SHP77 (cell line): Measurements from ENCODE around the gene LRP5.
A peak's percentile ranks its signal among the peaks of the same experiment; 100 is the strongest.

ENCODE experiments used
- DNase-seq, 2 experiments: peaks; one replicate each; lab custom pipeline; 2025; lab: John Stamatoyannopoulos, UW

The LRP5 gene

DNA sequence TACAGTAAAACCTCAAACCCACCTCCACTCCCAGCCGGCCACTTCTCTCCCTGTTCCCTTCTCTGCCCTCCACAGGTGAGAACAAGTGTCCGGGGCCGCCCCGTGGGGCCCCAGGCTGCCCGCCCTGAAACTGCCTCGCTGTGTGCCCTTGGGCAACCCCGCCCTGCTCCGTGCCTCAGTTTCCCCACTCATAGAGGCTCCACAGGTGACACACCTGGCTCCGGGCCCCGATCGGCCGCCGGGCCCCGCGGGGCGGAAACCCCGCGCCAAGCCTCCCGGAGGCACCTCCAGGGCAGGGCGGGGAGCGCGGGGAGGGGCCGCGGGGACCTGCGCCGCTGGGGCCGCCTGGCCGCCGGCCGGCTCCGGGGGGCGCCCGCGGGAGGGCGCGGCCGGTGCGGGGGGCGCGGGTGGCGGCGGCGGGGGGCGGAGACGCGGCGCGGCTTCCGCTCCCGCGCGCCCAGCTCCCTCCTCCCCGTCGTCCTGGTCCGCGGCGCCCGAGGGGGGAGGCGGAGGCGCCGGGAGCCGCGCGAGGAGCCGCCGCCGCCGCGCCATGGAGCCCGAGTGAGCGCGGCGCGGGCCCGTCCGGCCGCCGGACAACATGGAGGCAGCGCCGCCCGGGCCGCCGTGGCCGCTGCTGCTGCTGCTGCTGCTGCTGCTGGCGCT is at the start of gene LRP5:
Gene LRP5 (plus strand): TSS at position 475 of the 663 bp plus-strand sequence. CDS start 124 bp downstream, at position 599.
- DNase-seq: peak in 1 of 2 experiments; percentile 40

DNA sequence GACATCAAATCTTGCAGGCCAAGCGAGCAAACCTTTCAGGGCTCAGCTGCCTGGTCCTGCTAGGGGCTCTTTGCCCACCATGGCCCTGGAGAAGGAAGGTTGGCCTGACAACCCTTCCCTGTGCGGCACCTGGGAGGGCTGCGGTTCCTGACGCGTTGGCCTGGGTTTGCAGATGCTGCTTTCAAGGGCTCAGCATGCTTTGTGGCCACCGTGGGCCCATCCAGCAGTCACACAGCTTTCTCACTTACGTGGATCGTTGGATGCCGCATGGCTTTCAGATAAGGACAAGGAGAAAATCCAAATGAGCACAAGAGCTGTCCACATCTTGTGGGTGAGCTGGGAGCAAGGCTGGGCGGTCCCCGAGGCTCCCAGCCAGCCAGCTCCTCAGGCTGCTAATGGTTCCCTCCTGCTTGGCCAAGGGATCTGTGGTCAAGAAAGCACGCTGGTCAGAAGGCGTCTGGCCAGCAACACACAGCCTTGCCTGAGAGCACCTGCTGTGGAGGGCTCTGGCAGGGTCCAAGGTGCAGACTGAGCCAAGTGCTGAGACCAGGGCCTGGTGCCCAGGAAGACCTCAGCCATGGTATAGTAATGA is 48.9 kb upstream of the LRP5 start:
- DNase-seq: no peak

DNA sequence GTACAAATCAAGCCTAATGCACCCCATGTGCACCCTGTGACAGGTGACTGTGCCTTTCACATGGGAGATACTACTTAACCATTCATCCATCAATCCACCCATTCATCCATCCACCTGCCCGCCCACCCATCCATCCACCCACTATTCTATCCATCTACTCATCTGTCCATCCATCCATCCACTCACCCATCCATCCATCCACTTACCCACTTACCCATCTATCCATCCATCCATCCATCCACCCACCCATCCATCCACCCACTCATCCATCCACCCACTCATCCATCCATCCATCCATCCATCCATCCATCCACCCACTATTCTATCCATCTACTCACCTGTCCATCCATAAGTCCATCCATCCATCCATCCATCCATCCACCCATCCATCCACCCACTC is 48.1 kb upstream of the LRP5 start:
- no peak for DNase-seq

DNA sequence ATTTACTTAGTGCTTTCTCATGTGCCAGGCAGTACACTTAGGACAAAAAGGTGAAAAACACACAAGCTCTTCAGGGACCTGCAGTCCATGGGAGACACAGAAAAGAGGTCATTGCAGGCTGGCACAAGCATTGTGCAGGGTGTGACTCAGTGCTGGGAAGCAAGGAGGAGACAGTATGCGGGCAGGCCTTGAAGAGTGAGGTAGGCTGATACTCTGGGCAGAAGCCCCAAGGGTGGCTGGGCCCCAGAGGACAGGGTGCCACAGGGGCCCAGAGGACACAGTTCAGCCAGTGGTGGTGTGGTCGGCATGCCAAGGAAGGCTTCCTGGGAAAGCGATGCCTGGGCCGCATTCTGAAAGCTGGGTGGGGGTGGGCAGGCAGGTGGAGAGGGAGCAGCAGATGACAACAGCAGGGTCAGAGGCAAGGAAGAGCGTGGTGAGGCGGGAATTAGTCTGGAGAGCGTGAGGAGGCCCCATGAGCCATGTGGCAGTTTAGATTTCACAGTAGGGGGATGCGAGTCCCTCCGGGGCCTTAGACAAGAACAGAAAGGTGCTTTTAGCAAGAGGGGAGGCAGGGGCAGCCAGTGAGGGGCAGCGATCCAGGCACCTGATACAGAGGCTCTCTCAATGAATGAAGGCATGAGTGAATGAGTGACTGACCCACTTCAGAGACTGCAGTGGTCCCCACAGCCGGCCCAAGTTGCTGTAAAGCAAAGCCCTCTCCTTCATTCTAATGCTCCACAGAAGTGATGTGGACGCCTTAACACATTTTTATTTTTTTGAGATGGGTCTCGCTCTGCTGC is 47.5 kb upstream of the LRP5 start:
- DNase-seq: no peak

DNA sequence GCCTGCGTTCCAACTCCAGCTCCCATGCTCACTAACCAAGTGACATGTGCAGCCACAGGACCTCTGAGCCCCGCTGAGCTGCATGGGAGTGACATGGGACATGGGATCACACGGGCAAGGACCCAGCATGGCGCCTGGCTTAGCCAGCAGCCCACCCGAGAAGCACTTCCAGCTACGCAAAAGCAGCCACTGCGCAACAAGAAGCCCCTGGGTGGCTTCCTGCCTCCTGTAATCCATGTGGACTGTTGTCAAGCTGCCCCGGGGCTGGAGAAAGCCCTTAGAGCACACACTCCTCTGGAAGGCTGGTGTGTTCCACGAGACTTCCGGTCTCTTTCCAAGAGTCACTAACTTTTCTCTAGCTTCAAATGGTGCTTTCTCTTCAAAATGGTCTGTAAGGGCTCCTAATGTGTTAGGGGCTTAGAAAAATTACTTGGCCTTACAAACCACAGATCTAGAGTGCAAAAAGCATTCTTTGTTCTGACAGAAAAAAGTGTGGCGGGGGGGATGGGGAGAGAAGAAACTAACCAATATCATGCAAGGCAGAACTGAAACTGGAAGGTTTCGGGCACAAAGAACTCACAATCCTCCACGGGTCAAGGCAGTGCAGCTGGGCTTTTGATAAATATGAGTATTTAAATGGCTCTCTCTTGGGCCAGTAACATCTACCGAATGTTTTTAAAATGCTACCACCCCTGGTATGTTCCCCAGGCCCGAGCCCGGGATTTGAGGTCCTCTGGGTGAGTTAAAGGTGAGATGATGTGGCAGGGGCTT is 46.1 kb upstream of the LRP5 start:
- no peak for DNase-seq

DNA sequence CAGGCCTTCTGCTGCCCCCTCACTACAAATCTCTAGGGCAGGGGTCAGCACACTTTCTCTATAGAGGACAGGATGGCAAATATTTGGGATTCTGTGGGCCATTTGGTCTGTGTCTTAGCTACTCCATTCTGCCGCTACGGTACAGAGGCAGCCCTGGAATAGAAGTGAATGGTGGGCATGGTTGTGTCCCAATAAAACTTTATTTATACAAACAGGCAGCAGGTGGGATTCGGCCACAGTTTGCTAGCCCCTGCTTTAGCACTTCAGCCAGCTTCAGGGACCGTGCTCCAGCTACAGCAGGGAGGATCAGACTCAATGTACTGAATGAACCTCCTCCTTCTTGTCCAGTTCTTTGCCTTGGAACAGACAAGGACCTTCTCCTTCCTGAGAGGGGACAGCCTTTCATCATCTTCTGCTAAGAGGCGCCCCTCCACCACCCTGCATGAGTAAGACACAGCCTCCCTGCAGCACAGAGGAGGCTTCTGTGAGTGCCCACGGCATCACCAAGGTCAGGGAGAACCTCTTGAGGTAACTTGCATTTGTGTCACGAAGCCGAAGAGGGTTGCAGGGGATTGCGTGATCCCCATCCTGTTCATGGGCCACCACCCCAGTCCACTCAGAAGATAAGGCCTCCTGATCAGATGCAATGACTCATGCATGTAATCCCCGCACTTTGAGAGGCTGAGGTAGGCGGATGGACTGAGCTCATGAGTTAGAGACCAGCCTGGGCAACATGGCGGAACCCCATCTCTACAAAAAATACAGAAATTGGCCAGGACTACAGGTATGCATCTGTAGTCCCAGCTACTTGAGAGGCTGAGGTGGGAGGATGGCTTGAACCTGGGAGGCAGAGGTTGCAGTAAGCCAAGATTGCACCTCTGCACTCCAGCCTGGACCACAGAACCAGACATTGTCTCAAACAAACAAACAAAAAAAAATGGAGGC is 45.2 kb upstream of the LRP5 start:
- DNase-seq: no peak

DNA sequence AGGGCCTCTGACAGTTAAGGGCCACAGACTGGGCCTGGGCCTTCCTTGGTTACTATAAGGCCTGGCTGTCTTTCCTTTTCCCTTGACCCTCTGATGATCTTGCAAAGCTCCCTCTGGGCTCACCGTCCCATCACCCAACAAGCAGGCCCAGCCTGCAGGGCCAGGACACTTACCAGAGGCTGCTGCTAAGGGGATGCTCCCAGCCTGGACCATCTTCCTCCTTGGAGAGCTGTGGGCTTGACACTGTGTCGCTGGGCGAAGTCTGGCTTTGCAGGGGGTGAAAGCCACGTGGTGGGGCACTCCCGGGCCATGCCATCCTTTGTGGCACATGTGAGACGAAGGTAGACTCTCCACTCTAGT is 44.5 kb upstream of the LRP5 start:
- DNase-seq: no peak

DNA sequence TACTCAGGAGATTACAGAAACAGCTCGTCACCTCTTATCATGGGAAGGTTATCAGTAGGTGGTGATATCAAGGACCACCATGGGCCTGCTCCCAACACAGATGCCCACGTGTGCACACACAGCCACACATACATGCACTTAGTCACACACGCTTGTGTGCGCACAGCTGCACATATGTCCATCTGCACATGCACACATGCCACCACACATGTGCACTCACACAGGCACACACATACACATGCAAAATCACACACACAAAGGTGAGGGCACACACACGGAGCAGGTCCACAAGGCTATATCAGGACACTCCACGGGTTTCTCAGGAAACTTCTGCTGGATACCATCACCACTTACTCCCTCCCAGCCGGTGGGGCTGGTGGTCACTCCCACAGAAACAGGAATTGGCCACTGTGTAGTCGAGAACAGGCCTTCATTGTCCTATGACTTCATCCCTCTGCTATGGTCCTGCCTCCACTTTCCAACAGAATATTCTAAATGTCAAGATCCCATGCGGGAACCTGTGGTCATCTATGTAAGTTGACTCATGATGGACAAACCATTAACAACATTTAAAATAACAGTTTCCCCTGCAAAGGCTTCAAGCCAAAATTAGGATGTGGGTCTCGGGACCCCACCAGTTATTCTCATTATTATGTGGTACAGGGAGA is 42.8 kb upstream of the LRP5 start:
- DNase-seq: no peak

DNA sequence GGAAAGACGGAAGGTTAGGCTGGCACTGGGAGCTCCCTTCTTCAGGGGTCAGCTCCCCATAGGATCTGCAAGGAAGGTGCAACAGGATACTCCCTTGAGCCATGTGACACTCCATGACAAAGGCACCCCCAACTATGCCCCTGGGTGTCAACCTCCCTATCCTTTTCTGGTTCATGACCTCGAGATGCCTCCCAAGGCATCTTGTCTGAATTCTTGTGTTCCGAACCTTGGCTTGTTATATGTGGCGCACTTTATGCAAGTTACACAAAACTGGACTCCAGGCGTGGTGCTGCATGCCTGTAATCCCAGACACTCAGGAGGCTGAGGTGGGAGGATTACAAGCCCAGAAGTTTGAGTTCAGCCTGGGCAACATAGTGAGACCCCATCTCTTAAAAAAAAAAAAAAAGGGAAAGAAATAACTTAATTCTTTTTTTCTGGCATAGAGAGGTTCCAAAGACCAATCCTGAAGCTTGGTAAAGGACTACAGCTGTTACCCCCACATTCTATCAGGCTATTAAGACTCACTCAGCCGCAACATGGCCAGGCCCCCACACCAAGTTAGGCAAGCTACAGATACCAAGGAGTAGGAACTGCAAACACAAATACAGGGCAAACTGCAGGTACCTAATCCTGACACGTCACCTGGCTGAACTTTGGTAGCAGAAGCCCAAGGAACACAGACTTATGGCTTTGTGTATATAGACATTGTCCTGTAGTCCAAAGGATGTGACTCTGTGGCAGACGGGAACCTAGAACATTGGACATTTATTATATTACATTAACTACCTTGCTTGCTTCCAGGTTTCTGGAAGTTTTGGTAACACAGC is 42.0 kb upstream of the LRP5 start:
- DNase-seq: no peak

DNA sequence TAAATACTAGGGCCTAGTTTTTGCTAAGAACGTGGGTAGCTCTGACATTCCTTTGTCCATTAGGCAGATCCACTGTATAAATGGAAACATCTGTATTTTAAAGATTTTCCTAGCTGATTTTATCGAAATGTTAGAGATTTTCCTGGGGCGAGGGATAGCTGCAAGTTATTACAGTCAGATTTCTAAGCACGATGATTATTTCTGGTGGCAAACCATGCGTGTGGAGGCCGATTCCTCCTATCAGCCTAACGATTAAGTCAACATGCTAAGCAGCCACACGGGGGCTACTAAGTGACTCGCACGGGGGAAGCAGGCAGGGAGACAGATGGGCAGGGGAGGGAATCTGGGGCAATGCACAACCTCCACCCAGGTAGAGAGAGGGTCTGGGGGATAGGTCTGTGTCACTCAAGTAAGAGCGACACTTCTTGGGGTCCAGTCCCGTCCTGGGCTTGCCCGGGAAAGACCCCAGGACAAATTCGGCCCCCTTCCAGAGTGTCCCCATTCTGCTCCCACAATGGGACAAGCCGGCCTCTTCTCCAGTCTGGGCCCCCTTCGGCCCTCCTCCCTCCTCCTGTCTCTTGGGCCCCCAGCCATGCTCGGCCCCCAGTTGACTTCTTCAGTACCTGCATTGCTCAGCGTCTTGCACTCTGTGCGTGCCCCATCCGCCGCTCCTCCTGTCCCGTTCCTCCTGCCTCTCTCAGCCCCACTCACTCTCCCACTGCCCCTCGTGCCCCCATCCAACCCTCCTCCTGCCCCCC is 41.2 kb upstream of the LRP5 start:
- DNase-seq: peak; percentile 85 to 93

DNA sequence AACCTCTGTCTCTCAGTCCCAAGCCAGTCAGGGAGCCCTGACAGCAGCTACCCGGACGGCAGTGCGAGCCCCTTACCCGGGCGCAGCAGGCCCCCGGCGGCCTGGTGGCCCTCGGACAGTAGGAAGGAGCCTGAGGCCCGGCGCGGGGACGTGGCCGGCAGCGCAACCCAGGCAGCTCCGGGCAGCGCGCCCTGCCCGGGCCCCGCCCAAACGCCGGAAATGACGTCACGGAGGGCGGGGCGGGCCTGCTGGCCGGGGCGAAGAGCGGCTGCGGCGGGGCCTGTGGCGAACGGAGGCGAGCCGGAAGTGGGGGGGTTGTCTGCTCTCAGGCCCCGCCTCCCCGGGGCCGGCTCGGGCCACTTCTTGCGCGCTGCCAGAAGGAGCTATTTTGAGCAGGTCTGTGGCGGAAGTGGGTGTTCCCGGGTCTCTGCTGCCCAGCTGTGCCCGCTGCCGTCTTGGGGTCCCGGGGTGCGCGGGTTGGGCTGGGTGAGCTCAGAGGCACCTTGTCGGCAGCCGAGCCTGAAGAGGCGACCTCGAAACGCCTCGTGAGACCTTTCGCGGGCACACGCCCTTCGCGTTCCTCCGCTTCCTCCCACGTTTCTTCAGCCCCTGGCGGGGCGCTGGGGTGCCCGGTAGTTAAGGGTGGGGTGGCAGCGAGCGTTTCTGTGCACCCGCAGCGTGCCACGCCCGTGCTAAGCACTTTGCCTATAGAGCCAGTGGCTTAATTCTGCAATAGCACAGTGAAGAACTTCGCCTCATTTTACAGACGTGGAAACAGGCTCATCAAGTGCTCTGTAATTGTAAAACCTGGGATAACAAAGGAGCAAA is 40.4 kb upstream of the LRP5 start, which contains the start of gene C11orf24:
Gene C11orf24 (minus strand): TSS at position 193 of the 828 bp plus-strand sequence. CDS start 8,206 bp downstream, outside the sequence.
- peak; percentile 92 to 96 for DNase-seq

DNA sequence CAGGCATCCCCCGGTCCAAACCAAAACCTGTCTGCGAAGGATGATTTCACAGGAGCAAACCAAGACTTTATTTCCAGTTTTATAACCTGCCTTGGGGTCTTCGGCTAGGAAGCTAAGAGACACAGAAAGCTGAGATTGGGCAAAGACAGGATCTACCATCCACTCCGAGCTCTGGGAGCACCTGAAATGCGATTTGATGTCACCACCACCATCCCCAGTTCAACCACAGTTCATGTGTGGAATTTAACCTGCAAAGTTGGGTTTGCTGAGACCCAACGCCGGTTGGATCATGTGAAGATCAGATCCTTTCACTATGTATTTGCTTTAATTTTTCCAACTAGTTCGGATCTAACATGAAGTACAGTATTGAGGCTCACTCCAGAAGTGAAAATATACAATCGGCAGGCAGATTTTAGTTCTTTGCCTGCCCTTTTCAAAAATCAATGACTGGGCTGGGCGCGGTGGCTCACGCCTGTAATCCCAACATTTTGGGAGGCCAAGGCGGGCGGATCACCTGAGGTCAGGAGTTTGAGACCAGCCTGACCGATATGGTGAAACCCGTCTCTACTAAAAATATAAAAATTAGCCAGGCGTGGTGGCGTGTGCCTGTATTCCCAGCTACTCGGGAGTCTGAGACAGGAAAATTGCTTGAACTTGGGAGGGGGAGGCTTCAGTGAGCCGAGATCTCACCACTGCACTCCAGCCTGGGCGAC is 39.2 kb upstream of the LRP5 start:
- DNase-seq: no peak

DNA sequence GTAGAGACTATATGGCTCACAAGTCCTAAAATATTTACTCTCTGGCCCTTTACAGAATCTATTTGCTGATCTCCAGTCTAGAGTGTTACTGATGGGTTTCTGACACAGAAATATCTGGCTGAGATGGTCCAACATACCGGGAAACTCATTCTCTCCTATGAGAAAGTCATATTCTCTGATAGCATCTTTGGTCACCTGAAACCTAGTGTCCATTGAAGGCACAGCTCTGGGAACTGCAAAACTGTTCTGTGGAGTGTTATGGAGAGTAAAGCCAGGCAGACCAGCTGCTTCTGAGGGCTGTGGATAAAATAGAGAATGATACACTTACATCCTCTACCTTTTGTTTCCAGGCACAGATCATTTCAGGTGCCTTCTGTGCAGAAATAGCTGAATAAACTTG is 38.1 kb upstream of the LRP5 start:
- DNase-seq: no peak

DNA sequence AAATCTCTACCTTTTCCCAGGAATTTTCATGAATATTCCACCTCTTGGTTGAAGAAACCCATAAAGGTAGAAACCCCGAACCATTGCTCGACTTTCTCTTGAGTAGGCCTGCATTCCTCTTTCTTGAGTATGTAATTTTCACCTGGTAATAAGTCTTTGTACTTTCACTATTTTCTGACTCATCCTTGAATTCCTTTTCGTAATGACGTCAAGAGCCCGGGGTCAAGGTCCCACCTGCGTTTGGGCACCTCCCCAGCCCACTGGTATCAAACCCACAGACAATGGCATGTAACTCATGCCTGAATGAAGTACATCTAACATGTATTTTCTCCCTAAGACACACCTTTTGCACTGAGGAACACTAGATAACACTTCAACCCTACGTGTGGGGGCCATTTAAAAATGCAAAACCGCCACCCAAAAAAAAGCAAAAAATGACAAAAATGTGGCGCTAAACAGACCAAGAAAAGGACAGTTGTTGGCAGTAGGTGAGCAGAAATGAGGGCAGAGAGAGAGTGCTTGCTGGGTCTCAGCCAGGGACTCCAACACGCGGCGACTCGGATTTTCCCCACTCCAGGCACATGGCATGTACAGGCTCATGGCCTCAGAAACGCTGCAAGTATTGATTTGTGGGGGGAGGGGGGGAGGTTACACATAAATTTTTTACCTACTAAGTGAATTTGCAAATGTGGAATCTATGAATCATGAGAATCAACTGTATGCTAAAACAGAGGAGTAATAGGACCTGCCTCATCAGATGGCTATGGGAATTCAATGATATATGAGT is 36.5 kb upstream of the LRP5 start:
- DNase-seq: no peak

DNA sequence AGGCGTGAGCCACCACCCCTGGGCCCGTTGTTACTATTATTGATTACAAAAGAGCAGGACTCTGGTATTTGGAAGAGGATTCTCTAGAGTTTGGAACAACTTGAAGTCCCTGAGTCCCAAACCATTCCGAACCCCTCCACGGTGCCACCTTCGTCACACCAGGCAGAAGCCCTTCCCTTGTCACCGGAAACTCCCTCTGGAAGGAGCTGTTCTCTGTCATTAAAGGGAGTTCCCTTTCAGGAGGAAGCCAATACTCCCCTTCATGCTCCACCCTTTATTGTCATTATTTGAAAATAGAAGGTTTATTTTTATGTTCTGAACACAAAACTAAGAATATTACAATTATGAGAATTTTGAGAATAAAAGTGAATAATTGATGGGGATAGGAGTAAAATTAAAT is 35.5 kb upstream of the LRP5 start:
- no peak for DNase-seq

DNA sequence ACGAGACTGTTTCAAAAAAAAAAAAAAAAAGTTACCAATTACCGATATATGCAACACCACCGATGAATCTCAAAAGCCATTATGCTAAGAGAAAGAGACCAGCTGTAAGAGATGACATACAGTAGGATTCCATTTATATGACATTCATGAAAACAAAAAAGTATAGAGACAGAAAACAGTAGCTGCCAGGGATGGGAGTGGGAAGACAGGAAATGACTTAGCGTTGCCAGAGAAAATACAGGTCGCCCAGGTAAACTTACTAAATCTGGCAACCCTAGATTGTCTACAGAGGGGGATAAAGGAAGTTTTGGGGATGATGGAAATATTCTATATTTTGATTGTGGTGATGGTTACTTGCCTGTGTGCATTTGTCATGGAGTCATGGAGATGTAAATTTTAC is 32.7 kb upstream of the LRP5 start:
- DNase-seq: no peak
